ENCODE results near the gene CFAP73. TPM values are rescaled to one million over a fixed set of nuclear protein-coding genes. Genes with fewer than 3 reads are reported as not detected.

Gene CFAP73
- total and polyA plus RNA-seq, 2 of the 8 experiments (the other 6 are each of a cell fraction or from before 2014, with no cell fraction given): 0.45 to 0.56 TPM

GRCh38 chr12:113134521-113134951 lies 15.0 kb upstream of the CFAP73 start:
- Histone ChIP-seq H4K20me1 (replicated peaks in 1 of 2; ENCODE audit: control insufficient read depth in 1 of 2, insufficient read depth in 2 of 2, low read length in 2 of 2) (peaks cover 0 to 4% of the 10 kb centered on the region in 2 experiments), H4K8ac (ENCODE audit: extremely low read depth, insufficient read depth, low read length) (no peak overlapping the region), H2AK5ac (ENCODE audit: low read depth, low read length) (no peak overlapping the region), H2AFZ (ENCODE audit: low read length) (no peak overlapping the region), H3K4me2 (ENCODE audit: insufficient read depth in 1 of 2, low read depth in 2 of 2, low read length in 2 of 2) (peak overlapping the region; percentile 75 to 84), H3K4me1 (replicated peaks in 1 of 4; ENCODE audit: control insufficient read depth in 3 of 4, insufficient read depth in 4 of 4, low read length in 3 of 4) (peaks cover 0 to 13% (median 10%) of the 10 kb centered on the region in 4 experiments; a peak in 6 of 7 replicates), H3K79me2 (ENCODE audit: control insufficient read depth in 1 of 2, insufficient read depth in 2 of 2, low read length in 2 of 2) (no peaks in the 10 kb centered on the region), H2BK120ac (replicated peaks; ENCODE audit: low read depth, low read length) (no peak overlapping the region), H3K36me3 (ENCODE audit: control insufficient read depth in 2 of 4, insufficient read depth in 4 of 4, low read length in 3 of 4) (no peaks in the 10 kb centered on the region), H3K4ac (replicated peaks; ENCODE audit: insufficient read length, low read depth, low read length) (no peak overlapping the region), H3K18ac (ENCODE audit: extremely low read depth, low read length) (no peak overlapping the region), H3K56ac (replicated peaks; ENCODE audit: insufficient read length, low read depth, low read length) (no peak overlapping the region), H3K23ac (ENCODE audit: insufficient read length) (no peak overlapping the region), H3K9me3 (ENCODE audit: insufficient read depth in 2 of 2, low read depth in 1 of 2, low read length in 1 of 2) (no peaks in the 10 kb centered on the region), H3K9ac (replicated peaks in 1 of 4; ENCODE audit: extremely low read depth in 1 of 4, low read depth in 3 of 4, low read length in 3 of 4) (no peak overlapping the region), H4K5ac (ENCODE audit: insufficient read length, low read depth, low read length) (no peak overlapping the region), H3K14ac (ENCODE audit: insufficient read length) (no peak overlapping the region), H3K79me1 (ENCODE audit: low read depth, low read length) (no peaks in the 10 kb centered on the region), H3K4me3 (ENCODE audit: extremely low read depth in 1 of 4, insufficient read depth in 2 of 4, low read depth in 3 of 4, low read length in 4 of 4) (peak overlapping the region; percentile 39 to 62 (median 44); a peak in 5 of 8 replicates), H2BK20ac (ENCODE audit: low read length) (no peak overlapping the region), H3K27me3 (replicated peaks in 1 of 4; ENCODE audit: control insufficient read depth in 3 of 4, extremely low read depth in 1 of 4, insufficient read depth in 3 of 4, low read length in 3 of 4) (peaks cover 0 to 13% (median 6%) of the 10 kb centered on the region in 4 experiments; a peak in 5 of 7 replicates), H3K27ac (ENCODE audit: low read depth, low read length) (no peak overlapping the region), H2BK15ac (ENCODE audit: low read length) (no peak overlapping the region), H3K23me2 (ENCODE audit: low read depth, low read length) (peaks cover 12% of the 10 kb centered on the region; the same call in 1 of the 2 replicates), H2BK5ac (ENCODE audit: low read depth, low read length) (no peak overlapping the region), H2BK12ac (ENCODE audit: low read depth, low read length) (no peak overlapping the region), H4K91ac (replicated peaks; ENCODE audit: insufficient read length, low read length) (no peak overlapping the region)
- POLR2A ChIA-PET (ENCODE audit: partially characterized antibody): interaction anchor here (1.2 to 5.9 kb wide), 7 partner anchors 11 to 87 kb away, joined by 3 to 35 read pairs (median 4); no protein-coding TSS in a partner anchor
- no peak for FAIRE-seq
- TF ChIP-seq BACH1 (IDR thresholded peaks at IDR 0.05; ENCODE audit: low read length) (peak; percentile 80), FOSL1 (IDR thresholded peaks at IDR 0.05; ENCODE audit: insufficient read depth, low read depth, low read length) (no peak), SP2 (IDR thresholded peaks at IDR 0.05; ENCODE audit: low read length) (no peak), RBBP5 (IDR thresholded peaks at IDR 0.05; ENCODE audit: borderline replicate concordance, low read depth, low read length) (no peak), EGR1 (IDR thresholded peaks at IDR 0.05; ENCODE audit: borderline replicate concordance, low read depth, low read length) (no peak), TAF7 (optimal IDR thresholded peaks at IDR 0.05; ENCODE audit: borderline replicate concordance, low read depth, low read length) (no peak), MAFK (IDR thresholded peaks at IDR 0.05; ENCODE audit: low read depth, low read length) (peak; percentile 75; the same call in 1 of the 2 replicates), JUN (IDR thresholded peaks at IDR 0.05; ENCODE audit: low read depth, low read length) (no peak), ATF3 (IDR thresholded peaks at IDR 0.05; ENCODE audit: insufficient read depth, low read depth, low read length) (no peak), SAP30 (IDR thresholded peaks at IDR 0.05; ENCODE audit: insufficient read depth, insufficient replicate concordance, low read length) (no peak)
- DNase-seq (ENCODE audit: low read depth in 1 of 2, low spot score in 2 of 2): no peak
- CTCF ChIA-PET (ENCODE audit: partially characterized antibody): interaction anchor here (0.7 to 7.8 kb wide), 23 partner anchors 8 to 142 kb away, joined by 3 to 67 read pairs (median 7); partner anchors contain the start of gene CFAP73
- 73% methylated on average over 5 of the region's 6 CpGs; no CpG with 5 or more reads in 1 of the 2 experiments for WGBS, 2 experiments (ENCODE audit: extremely low coverage in 1 of 2, insufficient coverage in 1 of 2, insufficient read length in 1 of 2, insufficient replicate concordance in 2 of 2, low coverage in 1 of 2, low lambda C conversion rate in 2 of 2, missing lambda C conversion rate in 1 of 2)

Measured in H1 (cell line).